ENCODE results near the gene FSD1.

DNA sequence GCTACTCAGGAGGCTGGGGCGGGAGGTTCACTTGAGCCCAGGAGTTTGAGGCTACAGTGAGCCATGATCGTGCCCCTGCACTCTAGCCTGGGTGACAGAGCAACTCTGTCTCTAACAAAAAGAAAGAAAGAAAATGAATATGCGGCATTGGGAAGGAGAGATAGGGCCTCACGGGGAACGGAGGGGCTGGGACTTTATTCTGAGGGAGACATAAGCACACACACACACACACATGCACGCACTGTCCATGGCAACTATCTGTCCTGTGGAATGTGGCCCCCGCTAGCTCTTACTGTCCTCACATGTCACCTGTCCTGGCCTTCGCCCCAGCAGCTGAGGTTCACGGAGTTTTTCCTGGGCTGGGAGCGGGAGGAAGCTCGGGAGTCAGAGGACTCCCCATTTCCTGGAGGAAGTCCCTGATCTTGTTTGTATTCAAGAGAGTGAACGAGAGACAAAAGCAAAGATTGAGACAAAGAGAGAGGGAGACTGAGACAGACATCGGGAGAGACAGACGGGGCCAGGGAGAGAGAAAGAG, 33.6 kb downstream of the FSD1 start:
- TF ChIP-seq, protein P1, sequence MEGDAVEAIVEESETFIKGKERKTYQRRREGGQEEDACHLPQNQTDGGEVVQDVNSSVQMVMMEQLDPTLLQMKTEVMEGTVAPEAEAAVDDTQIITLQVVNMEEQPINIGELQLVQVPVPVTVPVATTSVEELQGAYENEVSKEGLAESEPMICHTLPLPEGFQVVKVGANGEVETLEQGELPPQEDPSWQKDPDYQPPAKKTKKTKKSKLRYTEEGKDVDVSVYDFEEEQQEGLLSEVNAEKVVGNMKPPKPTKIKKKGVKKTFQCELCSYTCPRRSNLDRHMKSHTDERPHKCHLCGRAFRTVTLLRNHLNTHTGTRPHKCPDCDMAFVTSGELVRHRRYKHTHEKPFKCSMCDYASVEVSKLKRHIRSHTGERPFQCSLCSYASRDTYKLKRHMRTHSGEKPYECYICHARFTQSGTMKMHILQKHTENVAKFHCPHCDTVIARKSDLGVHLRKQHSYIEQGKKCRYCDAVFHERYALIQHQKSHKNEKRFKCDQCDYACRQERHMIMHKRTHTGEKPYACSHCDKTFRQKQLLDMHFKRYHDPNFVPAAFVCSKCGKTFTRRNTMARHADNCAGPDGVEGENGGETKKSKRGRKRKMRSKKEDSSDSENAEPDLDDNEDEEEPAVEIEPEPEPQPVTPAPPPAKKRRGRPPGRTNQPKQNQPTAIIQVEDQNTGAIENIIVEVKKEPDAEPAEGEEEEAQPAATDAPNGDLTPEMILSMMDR (conservative IDR thresholded peaks at IDR 0.05; ENCODE audit: low read length): no peak
- no peak for TF ChIP-seq EZH2phosphoT487 (IDR thresholded peaks at IDR 0.05; ENCODE audit: borderline replicate concordance, low read depth, low read length)

All from OCI-LY7 (cell line).